ENCODE results near the gene CCDC152.
"Not testable (repeated sequence)": the region's sequence is repeated elsewhere in the genome, so short reads cannot be mapped to it uniquely, and the experiment has no call there.

The CCDC152 gene, protein sequence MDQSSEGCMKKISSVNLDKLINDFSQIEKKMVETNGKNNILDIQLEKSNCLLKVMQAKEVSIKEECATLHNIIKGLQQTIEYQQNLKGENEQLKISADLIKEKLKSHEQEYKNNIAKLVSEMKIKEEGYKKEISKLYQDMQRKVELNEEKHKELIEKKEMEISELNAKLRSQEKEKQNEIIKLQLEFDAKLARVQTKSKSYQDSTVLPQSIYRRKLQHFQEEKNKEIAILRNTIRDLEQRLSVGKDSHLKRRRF

DNA sequence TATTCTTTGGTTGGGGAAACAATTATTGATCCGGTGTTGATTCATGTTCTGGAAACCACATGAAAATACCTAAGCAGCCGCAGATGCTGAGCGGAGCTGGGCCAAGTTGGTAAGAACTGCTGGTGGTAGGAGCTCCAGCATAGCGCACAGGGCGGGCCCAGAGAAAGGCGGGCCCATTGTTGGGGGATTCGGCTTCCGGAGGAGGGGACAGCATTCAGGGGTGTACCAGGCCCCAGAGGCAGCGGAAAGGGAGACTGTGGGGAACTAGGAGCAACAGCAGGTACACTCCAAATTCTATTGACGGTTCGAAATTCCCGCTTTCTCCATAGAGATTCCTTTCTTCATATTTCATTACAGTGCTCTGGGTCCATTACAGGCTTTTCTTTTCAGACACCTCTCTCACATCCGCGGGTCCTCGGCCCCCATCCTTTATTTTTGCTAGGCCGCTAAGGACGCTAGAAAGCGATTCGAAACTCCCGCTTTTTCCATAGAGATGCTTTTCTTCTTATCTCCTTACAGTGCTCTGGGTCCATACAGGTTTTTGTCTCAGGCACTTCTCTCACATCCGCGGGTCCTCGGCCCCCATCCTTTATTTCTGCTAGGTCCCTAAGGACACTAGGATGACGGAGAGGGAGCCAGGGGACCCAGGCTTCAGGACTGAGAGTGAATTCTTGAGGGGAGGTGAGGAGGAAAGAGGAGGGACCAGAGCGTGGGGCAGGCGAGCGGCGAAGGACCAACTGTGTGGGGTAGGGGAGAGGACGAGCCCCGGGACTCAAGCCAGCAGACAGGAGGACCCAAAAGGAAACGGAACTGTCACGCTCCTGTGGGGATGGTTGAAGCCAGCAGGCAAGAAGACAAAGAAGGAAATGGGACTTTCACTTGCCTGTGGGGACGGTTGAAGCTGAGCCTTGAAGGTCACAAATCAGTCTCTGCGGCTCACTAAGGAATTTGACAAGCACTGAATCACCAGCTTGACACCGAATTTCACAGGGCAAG is at the start of gene CCDC152:
Gene CCDC152, plus strand, starts transcription at position 213 of the 996 bp plus-strand sequence. CDS start 2,304 bp downstream, outside the sequence.
- peak; percentile 80 for DNase-seq

DNA sequence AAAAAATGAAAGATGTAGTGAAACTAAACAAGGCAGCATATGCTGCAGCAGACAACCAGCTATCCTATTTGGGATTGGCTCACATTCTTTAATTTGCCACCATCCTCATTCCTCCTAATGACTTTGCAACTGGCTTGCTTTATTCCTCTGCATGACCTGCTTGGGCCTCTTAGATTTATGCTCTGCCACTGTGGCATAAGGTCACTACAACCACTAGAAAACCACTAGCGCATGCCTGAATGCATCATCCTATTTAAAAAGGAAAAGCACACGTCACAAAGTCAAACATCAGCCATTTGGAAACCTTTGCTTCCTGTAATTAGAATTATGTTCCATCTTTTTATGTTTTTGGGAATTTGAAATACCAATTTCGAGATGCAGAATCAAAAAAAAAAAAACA is 40.8 kb upstream of the CCDC152 start:
- DNase-seq, result no peak

GRCh38 chr5:42718591-42718990 is 38.0 kb upstream of the CCDC152 start:
- DNase-seq, result no peak

- DNase-seq, result no peak
These were observed 37.6 kb upstream of the CCDC152 start for GRCh38 chr5:42719034-42719433.

DNA sequence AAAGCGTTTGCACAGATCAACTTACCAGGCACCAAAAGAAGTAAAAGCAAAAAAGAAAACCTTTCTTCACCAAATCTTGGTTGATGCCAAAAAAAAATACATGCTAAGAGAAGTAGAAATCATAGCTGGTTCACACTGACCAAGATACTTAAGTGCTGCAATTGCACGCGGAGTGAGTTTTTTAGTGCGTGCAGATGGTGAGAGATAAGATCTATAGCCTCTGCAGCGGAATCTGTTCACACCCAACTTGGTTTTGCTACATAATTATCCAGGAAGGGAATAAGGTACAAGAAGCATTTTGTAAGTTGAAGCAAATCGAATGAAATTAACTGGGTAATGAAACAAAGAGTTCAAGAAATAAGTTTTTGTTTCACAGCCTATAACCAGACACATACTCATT is 36.4 kb upstream of the CCDC152 start:
- DNase-seq, result no peak

DNA sequence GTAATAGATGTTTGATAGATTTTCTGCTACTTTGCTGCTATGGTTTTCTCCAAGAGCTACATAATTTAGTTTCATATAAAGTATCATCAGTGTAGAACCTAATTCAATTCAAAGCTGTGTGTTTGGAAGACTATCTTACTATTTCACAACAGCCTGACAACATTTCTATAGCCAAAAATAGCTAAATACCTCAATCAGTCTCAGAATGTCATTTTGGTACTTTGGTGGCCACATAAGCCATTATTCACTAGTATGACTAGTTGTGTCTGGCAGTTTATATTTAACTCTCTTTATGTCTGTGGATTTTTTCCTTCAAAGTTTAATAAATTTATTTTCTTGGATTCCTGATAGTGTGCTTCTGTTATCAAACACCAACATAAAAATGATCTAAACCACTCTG is 35.1 kb upstream of the CCDC152 start:
- DNase-seq, result no peak

- DNase-seq, result not testable (repeated sequence)
These were observed 22.0 kb upstream of the CCDC152 start for GRCh38 chr5:42734531-42735058.

- no peak for DNase-seq
These were observed 15.7 kb upstream of the CCDC152 start for GRCh38 chr5:42740920-42741319.

DNA sequence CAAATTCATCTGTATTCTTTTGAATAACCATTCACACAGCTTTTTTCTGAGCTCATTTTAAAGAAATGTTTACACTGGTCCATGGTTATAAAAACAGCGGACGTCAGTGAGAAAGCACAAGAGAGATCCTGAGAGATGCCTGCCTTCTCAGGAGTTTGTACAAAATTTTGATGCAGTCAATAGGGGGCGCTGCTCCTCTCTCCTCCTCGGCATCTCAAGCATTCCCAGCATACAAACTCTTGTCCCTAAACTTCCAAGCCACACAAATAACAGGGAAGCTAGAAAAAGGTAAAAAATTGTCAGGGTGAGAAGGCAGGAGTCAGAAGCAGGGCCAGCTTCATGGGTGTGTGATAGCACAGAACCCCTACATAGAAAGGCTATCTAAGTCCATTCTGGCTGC is 11.2 kb upstream of the CCDC152 start:
- no peak for DNase-seq

- no peak for DNase-seq
These were observed 10.8 kb upstream of the CCDC152 start for GRCh38 chr5:42745856-42746255.

GRCh38 chr5:42749020-42749419 is 7.6 kb upstream of the CCDC152 start:
- DNase-seq, result no peak

DNA sequence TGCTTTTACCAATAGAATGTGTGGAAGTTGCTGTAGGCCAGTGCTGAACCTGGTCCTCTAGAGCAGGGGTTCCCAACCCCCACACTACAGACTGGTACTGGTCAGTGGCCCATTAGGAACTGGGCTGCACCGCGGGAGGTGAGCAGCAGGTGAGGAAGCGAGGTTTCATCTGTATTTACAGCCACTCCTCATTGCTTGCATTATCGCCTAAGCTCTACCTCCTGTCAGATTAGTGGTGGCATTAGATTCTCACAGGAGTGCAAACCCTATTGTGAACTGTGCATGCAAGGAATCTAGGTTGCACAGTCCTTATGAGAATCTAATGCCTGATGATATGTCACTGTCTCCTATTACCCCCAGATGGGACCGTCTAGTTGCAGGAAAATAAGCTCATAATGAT is 6.1 kb upstream of the CCDC152 start:
- no peak for DNase-seq

DNA sequence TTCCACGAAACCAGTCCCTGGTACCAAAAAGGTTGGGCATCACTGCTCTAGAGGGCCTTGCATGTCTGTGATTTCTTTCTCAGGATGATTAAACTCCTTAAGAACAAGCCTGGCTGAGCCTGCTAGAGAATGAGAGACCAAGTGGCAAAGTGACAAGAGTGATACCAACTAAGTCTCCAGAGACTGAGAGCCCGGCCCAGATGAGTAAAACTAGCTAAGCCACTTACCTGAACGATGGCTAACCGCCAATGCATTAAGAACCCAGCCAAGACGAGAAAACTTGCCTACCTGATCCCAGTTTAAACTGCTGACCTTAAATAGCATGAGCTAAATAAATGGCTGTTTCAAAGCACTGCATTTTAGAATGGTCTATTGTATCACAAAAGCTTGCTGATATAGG is 5.6 kb upstream of the CCDC152 start:
- DNase-seq, result no peak

GRCh38 chr5:42753099-42753498 is 3.5 kb upstream of the CCDC152 start:
- no peak for DNase-seq

- no peak for DNase-seq
These were observed 2.8 kb downstream of the CCDC152 start for GRCh38 chr5:42759456-42759855.

DNA sequence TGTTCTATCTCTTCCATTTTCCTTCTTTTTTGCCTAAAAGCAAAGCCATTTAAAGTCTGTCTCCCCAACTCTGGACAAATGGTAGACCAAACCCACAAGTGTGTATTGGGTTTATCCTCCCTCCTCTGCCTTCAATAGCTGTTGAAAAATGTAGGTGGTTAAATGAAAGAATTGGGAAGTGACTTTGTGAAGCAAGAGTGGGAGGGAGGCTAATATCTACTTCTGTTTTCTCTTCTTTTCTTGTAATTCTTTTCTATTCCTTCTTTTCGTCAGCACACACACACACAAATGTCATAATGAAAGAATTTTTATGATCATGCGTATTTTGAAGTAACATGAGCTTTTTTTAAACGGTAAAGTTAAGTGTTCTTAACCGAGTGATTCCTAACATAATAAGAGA is 3.8 kb downstream of the CCDC152 start:
- DNase-seq, result no peak

GRCh38 chr5:42761791-42762190 is 5.2 kb downstream of the CCDC152 start:
- no peak for DNase-seq

DNA sequence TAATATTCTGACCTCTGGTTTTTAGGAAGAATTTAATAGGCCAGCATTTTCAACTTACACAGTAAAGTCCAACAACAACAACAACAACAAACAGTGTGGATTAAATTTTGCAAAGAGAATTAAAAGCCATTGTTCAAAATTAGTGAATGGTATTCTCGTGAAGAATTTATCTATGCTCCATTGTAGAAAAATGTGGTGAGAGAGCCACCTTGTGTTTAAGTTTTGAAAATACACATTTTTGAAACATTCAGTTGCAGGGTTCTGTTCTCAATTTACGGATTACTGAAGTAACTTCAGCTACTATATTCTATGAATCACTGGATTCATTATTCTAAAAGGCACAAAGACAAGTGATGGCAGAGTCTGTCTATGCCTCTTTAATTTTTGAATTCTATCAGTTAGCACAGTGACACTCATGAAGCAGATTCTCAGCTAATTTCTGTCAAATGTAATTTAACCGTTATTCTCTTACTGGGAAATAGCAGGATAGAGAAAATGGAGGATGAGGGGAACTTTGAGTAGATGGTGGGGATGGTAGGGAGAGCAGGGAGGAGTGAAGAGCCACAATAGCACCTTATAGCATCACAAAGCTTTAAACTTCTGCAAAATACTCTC is 11.0 kb downstream of the CCDC152 start:
- no peak for DNase-seq

DNA sequence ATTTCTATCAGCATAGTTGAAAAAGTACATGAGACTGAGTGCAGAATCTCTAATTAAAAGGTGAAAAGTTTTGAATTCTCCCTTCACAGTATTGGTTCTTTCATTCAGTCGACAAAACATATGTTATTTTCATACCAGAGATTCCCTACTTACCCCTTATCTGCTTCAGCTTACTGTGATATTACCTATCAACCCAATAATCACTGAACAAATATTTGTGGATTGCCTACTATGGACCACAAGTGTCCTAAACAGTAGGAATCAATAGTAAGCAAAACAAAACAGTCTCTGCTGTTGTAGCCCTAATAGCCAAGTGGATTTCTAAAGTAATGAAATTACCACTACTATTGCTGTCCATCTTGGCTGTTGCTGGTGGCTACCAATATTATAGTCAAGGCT is 11.5 kb downstream of the CCDC152 start:
- no peak for DNase-seq

- DNase-seq, result no peak
These were observed 13.4 kb downstream of the CCDC152 start for GRCh38 chr5:42770003-42770402.

GRCh38 chr5:42772265-42772993 is 15.8 kb downstream of the CCDC152 start:
- DNase-seq, result no peak

DNA sequence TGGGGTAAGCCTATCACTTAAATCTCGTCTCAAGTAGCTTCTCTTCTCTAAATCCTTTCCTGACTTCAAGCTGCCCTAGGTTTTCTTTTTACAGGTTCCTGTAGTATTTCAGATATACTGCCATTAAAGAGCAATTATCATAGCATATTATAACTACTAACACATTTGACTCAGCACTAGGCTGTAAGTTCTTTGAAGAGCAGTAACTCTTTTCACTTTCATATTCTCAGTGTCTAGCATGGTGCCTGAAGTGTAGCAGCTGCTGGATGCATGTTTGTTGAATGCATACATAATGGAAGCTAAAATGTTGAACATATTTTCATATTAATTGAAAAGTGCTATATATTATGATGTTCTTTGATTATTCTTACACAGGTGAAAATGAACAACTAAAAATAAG is 22.5 kb downstream of the CCDC152 start:
- no peak for DNase-seq

DNA sequence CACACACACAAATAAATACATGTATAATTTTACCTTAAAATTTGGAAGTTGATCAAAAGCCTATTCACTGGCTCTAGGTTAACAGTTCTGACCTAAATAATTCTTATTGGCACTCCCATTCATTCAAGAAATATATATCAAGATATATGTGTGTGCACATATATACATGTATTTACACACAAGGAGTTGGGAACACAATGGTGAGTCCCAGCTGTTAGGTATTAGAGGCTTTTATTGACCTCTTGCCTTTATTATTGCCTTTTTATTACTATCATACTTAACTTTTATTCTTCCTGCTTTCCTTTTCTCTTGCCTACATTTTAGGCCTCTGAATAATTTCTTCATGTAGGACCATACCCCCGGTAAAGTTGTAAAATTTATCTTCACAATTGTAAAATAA is 25.0 kb downstream of the CCDC152 start:
- DNase-seq, result no peak

Data from activated effector memory CD4-positive, alpha-beta T cell treated with anti-CD3 and anti-CD28 coated beads, Interleukin-2, amount 50 U/mL, for 16 hours (primary cell).